Lung microvascular endothelial cell (primary cell): ENCODE results near the gene RASSF4. TPM values are rescaled to one million over a fixed set of nuclear protein-coding genes. Genes with fewer than 3 reads are reported as not detected.

Experiments used
- DNase-seq, 2 donors: peaks; one replicate each; pipeline versions ENCODE4 v3.0.0 to v3.0.0-alpha.2; 2010; ENCODE audit warnings: low read depth in 2 of 2
- total RNA-seq: library from RNA; depleted of rRNA; stranded (reverse); fragments of >200 nt; gene quantifications from 2 replicates; pipeline ENCODE4 v1.2.1, GENCODE V29; 2014

RASSF4 gene
- total RNA-seq, 1 donor from 2014 or later: 14.1 TPM

DNA sequence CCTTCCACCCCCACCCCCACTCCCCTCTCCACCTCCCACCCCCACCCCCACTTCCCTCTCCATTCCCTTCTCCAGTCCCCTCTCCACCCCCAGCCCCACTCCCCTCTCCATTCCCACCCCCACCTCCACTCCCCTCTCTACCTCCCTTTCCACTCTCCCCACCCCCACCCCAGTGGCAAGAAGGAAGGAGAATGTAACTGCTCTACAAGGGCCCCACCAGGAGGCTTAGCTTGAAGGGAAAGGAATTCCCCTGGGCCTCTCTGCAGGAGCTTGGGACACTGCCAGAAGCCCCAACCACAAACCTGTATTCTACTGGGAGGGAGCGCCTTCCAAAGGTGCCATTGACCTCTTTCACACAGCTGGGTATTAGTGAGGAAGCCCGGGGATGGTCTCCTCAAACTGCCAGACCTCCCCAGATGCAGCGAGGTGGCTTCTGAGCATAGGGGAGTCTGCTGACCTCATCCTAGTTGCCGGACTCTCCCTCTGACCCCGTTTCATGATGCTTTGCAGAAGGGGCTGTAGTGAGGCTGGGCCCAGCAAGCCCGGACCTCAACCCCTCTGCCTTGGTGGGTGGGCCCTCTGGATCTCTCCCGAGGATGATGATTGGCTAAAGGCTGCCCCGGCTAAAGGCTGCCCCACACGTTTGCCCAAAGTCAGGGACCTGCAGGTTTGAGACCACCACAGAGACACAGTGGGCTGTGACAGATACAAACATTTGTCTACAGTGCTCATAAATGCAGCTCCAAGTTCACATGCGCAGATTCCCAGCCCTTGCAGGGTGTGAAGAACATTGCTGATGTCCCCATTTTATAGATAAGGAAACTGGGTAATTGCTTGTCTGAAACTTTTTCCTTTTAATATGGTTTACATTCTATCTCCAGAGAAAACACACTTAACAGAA lies 16.1 kb downstream of the RASSF4 start:
- DNase-seq: peak; percentile 67 to 91

DNA sequence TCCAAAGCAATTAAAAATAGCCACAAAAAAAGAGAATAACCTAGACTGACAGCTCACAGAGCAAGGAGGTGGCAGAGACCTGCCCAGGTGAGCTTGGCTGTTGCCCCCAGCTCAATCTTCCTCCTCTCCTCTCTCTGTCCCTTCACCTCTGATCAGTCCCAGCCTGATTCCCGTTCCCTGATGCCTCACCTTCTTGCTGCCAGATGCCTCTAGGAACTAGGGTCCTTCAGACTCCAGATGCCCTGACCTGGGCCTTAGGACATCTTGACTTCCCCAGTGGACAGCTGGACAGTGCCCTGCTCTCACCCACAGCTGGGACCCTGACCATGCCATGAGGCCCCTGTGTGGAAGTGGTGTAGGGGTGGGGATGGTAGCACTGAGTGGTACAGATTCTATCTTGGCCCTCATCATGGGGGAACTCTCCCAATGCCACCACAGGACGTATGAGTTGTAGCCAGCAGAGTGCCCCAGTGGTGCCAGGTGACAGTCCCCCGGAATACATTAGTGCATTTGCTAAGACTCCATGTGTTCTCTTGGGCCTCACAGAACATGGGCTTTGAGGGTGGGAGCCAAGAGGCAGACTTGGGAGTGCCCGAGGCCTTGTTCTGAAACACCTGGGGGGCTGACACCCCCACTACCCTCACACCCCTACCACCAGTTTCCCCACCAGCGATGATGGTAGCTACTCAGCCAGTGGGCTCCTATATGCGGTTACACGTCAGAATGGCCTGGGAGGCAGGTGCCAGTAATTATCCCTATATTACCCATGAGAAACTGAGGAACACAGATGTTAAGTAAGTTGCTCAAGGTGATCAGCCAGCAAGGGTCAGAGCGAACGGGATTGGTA lies 17.0 kb downstream of the RASSF4 start:
- peak; percentile 54 to 85 for DNase-seq

DNA sequence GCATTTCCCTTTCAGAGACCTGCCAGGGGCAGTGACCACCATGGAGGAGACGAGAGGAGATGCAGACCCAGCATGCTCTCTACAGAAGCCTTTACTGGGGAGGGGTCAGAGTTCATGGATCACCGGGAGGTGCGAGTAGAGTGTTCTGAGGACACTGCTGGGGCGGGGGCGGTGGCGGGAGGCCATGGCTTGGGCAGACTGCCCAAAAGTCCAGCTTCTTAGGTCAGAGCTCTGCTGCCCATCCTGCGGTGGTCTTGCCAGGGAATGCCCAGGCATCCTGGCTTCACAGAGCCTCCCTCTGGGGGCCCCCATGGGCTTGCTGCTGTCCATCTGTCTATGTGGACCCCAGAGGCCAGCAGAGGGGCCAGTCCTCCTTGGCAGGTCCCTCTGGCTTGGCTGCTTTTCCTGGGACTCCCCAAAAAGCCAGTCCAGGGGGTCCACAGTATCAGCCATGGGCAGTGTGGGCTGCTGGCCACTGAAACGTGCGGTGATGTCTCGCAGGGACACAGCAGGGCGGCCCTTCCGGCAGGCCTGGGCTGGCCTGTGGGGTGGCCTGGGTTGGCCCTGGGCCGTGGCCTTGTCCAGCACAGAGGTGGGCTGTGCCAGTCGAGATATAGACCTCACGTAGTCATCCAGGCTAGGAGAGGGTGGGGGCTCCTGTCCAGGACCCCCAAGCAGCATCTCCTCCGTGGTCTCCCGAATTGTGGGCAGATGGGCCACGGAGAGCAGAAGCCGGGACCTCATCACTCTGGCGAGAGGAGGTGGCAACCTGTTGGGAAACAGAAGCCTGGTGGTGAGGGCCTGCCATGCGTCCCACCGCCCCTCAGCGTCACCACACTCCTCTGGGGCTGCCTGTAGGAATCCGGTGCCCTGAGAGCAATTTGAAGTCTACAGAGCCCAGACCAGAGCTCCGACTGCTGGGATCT lies 17.9 kb downstream of the RASSF4 start:
- DNase-seq: peak in 1 of 2 donors; percentile 65

DNA sequence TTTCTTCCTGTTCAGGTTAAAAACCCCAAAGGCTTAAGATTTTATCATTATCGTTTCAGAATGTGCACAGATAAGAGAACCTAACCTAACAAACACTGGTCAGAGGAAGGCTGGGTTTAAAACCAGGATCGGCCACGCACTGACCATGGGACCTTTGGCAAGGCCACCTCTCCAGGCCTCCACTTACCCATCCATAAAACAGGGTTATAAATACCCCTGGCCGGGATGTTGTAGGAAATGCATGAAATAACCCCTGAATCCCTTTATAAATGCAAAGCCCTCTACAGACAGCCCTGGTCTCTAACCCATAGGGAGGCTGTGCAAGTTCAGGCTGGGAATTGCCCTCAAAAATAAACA lies 18.6 kb downstream of the RASSF4 start:
- no peak for DNase-seq

DNA sequence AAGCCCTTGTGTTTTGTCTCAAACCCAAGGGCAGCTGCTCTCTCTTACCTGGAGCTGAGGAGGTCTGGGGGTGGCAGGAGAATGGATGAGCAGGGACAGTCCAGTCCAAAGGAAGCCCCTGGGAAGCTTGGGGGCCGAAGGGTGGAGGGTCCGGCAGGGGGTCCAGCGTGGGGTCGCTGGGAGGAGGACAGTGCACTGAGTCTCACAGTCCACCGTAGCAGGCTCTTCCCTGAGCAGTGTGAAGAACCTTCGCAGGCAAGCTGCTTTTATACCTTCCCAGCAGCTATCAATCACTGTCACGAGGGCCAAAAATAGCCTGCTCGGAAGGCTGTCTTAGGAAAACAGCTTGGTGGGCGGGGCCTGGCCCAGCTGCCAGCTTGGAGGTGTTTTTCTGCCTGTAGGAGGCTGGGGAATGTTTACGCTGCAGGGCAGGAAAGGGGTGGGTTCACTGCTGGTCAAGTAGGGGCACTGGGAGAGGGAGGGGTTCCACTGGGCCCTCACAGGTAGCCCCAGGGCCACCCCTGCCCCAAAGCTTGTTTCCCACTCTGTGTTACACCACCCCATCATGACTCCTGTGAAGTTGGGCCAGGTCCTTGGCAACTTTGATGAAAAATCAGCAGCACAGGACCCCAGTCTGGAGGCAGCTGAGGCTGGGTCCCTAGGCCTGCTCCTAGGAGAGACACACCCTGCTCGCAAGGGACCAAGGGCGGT lies 19.1 kb downstream of the RASSF4 start, which contains the start of gene DEPP1:
Gene DEPP1 (minus strand): TSS at position 240 of the 711 bp plus-strand sequence. CDS start 779 bp downstream, outside the sequence.
- peak; percentile 90 to 98 for DNase-seq

DNA sequence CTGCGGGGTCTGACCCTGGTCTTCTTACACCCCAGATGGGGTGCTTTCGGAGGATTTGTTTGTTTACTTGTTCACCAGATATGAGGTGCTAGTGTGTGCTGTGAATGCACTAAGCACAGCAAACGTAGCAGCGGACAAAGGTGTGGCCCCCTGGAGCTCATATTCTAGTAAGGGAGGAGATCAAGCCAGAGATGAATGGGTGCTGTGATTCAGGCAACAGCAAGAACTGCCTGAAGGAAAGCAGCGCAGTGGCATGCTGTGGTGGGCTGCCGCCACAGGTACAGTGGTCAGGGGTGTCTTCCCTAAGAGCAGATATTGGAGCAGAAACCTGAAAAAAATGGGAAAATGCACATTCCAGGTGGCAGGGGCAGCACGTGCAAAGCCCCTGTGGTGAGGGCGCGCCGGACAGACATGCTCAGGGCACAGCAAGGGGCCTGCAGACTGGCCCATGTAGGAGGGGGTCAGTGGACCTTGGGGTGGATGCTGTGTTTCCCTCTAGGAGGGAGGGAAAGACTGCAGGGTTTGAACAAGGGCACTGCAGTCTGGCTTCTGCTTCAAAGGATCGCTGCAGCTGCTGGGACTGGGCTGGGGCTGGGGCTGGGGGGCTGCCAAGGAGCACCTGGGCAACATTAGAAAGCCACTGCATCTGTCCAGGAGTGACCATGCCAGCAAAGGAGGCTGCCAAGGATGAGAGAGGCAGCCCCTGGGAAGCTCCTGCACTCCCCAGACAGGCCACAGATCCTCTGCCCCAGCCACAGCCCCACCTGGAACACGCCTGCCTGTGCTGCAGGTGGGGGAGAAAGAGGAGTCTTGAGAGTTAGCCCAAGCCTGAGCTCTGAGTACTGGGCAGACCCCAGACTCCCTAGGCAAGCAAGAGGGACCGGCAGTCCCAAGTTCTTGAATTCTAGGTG lies 19.9 kb downstream of the RASSF4 start:
- no peak for DNase-seq

DNA sequence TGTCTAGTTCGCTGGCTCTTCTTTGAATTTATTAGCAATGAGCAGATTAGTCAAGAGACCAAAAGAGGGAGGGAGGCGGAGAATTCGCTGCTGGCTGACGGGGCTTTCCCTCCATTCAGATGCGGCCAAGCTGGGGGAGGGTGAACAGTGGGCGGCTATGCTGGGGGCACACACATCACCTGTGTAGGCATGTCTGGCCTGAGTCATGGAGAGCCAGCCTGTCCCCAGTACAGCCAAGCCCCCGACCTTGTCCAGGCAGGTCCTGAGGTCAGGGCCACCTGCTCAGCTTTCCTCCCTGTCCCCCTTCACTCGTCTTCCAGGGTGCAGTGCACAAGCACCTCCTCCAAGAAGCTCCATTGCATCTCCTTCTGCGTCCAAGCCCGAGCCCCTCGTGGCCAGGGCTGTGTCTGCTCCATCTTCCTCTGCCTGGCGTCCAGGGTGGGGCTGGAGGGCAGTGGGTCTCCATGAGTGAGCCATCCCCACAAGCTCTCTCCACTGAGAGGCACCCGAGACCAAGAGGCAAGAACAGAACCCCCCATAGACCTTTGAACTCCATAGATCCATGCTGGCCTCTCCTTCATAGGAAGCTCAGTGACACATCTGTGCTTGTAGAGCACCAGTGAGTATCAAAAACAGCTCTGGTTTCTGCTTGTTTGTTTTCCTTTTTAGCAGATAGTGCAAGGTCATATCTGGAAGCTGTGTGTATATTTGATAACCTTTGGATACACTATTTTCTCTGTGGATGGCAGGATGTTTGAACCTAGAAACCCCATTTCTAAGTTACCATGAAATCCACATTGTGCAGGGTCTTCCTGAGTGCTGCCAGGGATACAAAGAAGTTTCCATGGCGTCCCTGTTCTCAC lies 20.9 kb downstream of the RASSF4 start:
- peak; percentile 37 to 86 for DNase-seq

DNA sequence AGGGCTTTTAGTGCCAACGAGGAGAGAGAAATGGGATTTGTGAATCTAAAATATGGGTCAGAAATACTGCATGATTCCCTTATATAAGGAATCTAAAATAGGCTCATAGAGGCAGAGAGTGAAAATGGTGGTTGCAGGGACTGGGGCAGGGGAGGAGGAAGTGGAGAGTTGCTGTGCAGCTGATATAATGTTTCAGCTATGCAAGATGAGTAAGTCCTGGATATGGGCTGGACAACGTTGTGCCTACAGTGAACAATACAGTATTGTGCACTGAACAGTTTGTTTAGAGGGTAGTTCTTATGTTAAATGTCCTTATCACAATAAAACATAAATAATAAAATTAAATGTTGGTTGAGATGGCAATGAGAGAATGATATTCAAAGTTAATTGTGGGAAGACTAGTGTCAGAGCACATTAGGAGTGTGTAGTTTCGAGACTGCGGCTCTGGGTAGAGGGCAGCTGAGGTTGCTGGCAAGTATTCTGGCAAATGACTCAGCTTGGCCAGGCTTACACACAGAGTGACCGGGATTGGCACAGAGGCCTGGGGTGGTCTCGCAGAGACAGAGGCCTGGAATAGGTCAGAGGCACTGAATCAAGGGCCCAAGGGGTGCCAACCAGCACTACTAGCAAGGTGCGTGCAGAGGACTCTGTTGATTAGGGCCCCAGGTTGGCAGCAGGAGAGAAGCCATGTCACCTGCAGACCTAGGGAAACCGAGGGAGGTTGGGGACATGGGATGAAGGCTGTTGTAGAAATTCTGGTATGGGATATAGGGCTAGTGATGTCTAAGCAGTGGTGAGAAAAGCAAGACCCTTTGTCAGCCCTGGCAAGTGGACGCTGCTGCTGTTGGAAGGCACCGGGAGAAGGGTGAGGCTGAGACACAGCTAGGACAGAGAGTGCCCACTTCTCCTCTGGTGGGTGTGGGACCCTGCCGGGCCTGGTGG lies 21.8 kb downstream of the RASSF4 start:
- DNase-seq: peak; percentile 90 to 93

DNA sequence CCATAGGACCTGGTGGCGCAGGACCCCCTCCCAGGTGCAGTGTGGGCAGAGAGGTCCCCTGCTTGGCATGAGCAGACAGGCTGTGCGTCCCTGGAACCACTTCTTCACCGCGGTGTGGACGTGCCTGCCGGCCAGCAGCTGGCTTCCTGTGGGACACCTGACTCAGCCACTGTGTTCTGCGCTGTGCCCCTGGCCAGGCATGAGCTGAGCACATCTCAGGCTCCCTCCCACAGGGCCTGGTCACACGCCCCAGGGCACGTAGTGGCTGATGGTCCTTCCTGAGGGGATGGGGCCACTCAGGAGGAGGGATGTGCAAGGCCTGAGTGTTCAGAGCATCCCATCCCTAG lies 22.5 kb downstream of the RASSF4 start:
- DNase-seq: peak; percentile 90 to 93

DNA sequence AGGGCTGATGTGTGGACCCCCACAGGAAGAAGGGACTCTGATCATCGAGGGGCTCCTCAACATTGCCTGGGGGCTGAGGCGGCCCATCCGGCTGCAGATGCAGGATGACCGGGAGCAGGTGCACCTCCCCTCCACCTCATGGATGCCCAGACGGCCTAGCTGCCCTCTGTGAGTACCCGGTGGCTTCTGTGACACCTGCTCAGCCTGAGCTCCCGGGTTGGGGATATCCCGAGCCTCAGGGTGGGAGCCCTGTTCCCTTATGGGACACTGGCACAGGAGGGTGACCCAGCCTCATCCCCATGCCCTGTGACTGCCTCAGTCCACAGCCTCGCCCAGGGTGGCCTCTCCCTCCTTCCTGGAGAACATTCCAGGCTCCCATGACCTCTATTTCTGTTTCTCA lies 22.9 kb downstream of the RASSF4 start:
- no peak for DNase-seq

DNA sequence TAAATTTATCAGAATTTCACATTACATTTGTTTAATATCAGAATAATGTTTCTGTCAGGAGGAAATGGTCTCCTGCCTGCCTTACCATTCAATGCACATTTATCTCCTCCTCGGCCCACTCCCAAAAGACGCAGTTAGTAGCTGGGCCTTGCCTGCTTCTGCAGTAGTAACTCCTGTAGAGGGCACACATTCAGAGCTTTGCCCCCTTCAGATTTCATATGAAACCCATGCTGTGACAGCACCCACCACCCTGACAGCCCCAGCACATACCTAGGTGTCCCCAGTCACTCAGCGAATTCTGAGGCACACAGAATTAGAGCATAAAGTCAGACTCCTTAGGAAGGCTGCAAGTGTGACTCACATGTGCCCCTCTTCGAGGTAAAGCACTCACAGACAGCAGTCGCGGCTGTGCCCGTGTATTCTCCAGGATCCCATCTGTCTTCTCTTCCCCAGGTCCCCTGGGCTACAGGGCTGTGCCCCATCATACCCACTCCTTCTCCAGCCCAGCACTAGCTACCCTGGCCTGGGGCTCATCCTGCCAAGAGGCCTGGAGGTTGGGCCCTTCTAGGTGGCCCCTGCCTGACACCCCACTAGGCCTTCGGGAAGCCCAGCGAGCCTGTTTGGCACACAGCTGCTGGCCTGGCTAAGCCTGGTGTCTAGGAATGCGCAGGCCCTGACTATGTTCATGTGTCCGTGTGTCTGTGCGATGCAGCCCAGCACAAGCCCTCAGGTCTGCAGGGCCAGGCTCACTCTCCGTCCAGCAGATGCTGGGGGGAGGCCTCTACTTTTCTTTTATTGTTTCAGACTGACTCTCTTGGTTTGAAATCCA lies 23.7 kb downstream of the RASSF4 start:
- no peak for DNase-seq

DNA sequence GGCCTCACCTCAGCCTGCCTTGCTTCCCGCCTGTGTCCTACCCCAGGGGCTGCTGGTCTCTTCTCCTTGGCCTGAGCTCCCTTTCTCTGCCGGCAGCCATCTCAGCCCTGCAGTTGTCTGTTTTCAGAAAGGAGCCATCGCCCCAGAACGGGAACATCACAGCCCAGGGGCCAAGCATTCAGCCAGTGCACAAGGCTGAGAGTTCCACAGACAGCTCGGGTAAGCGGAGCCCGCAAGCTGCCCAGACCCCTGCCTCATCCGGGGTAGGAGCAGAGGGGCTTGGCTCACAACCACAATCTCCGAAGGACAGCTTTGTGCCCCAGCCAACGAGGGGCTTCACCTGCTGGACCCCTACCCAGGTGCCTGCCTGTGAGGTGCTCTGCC lies 24.3 kb downstream of the RASSF4 start:
- no peak for DNase-seq

DNA sequence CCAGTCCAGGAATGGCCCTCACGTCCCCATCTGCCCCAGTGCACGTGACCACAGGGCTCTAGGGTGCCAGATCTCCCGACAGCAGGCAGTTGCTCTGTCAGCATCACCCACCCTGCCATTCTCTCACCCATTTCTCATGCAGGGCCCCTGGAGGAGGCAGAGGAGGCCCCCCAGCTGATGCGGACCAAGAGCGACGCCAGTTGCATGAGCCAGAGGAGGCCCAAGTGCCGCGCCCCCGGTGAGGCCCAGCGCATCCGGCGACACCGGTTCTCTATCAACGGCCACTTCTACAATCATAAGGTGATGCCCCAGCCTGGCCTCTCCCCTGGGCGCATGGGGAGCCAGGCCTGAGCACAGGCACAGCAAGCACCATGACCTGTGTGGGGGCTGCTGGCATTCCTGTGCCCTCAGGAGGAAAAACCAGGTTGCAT lies 25.1 kb downstream of the RASSF4 start:
- DNase-seq: no peak

DNA sequence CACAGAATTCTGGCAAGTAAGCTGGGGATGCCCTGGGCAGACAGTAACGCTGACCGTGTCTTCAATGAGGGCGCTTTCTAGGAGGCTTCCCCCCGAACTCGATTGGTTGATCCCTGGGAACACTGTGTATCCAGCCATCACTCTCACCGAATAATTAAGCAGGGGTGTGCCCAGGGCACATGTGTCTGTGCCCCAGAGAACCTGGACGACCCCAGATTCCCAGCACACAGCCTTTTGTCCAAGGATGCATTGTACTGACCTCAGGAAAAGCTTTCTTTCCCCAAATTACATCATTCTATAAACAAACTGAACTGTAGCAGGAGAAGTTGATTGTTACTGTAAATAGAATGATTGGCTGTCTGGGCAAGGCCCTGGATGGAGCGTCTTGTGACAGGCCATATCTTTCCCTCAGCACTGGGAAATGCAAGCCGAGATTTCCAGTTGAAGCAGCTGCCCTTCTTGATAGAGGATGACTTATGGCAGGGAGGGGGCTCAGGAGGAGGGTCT lies 25.6 kb downstream of the RASSF4 start:
- peak; percentile 45 to 97 for DNase-seq

DNA sequence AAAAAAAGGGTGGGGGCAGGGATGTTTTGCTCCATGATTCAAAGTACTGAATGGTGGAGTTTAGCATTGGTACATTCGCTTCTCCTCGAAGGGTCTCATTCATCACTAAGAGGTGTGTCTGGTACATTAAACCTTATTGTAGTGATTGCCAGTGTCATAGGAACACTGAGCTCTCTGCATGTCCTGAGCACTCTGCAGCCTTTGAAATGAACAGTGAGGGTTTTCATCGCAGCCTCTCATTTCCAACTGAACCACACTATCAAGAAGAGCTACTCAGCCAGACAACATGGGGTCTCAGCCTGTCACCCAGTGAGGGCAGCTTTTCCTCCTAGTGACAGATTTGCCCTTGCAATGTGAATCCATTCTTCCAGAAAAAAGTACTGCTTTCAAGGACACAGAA lies 26.6 kb downstream of the RASSF4 start:
- no peak for DNase-seq

DNA sequence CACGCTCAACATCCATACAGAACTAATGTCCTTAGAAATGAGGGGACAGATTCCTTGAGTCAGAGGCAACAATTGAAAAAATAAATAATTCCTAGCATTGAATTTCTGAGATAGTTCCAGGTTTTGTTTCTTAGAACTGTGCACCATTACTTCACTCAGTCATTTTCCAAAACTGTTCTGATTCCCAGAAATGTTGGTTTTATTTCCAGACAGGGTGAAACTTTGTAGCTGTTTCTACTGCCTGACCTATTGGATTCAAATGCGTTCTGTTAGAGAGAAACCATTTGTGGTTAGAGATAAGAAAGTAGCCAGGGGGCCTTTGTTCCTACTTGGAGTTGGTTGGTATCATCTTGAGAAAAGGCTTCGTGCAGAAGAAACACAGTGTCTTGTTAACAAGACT lies 27.1 kb downstream of the RASSF4 start:
- DNase-seq: no peak
